Stimulated activated CD4-positive, alpha-beta T cell treated with anti-CD3 and anti-CD28 coated beads, TNF-alpha, amount 100 ng/mL, for 24 hours (primary cell): ENCODE measurements around the gene NDUFAF7.
"Not testable (repeated sequence)": the region's sequence is repeated elsewhere in the genome, so short reads cannot be mapped to it uniquely, and the experiment has no call there.

Source experiments
- DNase-seq, 3 experiments: peaks; one replicate each; pipeline ENCODE4 v3.0.0-alpha.2; 2020; ENCODE audit warnings: low read depth in 3 of 3

The NDUFAF7 gene

GRCh38 chr2:37215250-37215649, 16.2 kb upstream of the NDUFAF7 start:
- DNase-seq = no peak

DNA sequence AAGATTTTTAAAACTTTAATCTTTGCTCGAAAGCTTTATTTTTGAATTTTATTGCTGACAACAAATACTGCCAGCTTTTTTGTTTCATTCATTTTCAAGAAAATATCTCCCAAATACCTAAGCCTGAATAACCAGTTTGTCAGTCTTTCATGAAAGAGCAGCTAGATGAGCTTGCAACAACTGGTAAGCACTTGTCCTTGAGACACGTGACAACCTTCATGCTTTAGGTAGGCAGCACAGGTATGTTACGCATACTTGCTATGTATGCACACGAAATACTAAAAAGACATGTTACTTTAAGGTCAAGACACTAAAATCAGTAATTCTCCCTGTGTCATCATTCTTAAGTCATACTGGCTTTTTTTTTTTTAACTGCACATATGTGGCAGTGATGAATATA, 12.4 kb upstream of the NDUFAF7 start:
- no peak for DNase-seq

GRCh38 chr2:37223131-37223530, 8.3 kb upstream of the NDUFAF7 start:
- no peak for DNase-seq

DNA sequence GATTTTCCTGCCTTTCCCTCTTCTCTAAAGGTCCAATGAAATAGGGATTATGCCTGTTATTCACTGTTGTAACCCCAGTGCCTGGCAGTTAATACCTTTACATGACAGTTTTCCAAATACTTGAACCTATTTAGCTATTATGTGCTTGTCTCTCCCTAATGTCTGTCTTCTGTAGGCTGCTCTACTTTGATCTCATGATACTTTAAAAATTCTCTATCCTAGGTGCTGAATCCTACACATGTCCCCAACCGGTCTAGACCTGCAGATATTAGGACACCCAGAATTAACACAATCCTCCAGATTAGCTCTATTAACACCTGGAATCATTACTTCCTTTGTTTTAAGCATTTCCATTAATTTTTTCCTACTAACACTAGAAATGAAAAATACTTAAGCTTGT, 7.4 kb upstream of the NDUFAF7 start:
- no peak for DNase-seq

- DNase-seq = not testable (repeated sequence)
Measured at GRCh38 chr2:37225129-37225528, 6.3 kb upstream of the NDUFAF7 start.

- no peak for DNase-seq
Measured at GRCh38 chr2:37226863-37227262, 4.6 kb upstream of the NDUFAF7 start.

DNA sequence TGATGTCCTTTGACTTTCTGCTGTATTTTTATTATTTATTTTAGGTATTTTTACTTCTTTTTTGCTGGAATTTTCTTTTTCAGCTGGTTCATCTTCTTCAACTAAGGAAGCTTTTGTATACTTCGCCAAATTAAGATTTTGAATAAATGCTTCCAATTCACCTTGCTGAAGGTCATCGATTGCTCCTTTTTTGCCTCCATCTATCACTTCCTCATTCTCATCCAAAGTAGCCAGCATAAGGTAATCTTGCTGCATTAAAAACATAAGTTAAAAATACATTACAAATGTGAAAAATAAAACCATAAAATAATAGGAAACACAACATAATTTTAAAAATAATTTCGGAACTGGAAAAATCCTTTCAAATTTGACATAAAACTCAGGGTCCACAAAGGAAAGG, 2.7 kb upstream of the NDUFAF7 start:
- DNase-seq = no peak

DNA sequence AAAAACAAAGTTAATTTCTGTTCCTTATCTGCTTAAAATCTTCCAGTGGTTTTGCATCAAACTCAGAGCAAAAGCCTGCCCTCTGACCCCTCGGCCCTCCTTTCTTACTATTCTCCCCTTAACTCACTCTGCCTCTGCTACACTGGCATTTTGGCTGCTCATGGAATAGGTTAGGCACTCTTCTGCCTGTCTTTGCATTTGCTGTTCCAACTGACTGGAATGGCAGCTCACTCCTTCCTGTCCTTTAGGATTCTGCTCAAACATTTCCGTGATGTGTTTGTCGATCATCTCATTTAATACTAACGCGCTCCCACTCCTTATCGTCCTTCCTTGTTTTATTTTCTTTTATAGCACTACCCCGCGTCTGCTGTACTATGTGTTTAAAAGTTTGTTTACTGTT, 877 bp upstream of the NDUFAF7 start:
- DNase-seq = no peak

- DNase-seq = no peak
Measured at GRCh38 chr2:37232131-37232933, 874 bp downstream of the NDUFAF7 start.

GRCh38 chr2:37243435-37243834, 12.0 kb downstream of the NDUFAF7 start:
- no peak for DNase-seq

- no peak for DNase-seq
Measured at GRCh38 chr2:37244017-37244416, 12.6 kb downstream of the NDUFAF7 start.

- no peak for DNase-seq
Measured at GRCh38 chr2:37244755-37245154, 13.3 kb downstream of the NDUFAF7 start.

- no peak for DNase-seq
Measured at GRCh38 chr2:37246205-37246604, 14.7 kb downstream of the NDUFAF7 start.

DNA sequence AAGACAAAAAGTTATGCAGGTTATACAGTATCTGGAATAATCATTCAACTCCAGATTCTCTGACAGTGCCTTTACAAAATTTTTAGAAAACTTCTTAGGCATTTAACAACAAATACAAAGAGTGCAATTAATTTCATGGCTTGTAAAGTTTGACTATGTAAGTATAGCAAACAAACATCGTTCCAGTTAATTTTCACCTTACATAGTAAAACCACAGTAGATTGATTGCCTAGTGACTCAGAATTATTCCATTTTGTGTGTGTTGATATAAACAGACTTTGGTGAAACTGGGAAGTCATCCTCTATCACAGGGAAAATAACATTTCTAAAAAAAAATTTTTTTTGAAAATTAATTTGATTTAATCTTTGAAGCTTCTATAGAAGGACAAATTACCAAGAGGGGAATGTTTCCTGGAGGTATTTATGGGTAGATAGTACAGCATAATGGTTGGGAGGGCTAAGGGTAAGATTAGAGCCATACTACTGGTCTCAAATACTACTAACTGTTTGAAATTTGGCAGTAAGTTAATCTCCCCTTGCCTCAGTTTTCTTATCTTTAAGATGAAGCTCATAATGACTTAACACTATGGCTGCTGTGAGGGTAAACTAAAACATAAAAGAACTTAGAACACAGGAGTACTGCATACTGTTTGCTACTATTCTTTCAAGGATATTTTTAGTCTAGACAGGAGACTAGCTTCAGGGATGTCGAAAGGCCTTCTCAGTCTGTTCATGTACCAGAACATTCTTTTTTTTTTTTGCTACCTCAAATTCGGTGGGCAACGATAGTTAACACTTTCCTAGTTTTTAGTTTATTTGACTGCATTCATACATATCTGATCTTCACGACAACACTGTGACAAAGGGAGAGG, 19.6 kb downstream of the NDUFAF7 start:
- DNase-seq = no peak

GRCh38 chr2:37262522-37262921, 31.1 kb downstream of the NDUFAF7 start:
- DNase-seq = no peak

DNA sequence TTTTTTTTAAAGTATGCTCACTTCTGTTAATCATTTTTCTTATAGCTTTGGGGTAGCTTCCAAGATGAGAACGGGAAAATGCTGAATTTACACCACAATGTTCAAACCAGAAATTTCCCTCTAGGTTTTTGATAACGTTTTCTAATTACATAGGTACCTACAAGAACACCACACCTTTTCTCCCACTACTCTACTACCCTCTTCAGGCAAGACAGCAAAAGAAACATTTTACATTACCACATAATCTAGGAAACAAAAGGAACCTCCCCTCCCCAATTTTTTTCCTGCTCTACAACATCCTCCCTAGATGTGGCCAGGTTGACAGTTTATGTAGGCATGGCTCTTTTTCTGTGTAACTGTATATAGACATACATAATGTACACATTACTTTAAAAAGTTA, 32.4 kb downstream of the NDUFAF7 start:
- DNase-seq = no peak

- no peak for DNase-seq
Measured at GRCh38 chr2:37267685-37268084, 36.2 kb downstream of the NDUFAF7 start.

DNA sequence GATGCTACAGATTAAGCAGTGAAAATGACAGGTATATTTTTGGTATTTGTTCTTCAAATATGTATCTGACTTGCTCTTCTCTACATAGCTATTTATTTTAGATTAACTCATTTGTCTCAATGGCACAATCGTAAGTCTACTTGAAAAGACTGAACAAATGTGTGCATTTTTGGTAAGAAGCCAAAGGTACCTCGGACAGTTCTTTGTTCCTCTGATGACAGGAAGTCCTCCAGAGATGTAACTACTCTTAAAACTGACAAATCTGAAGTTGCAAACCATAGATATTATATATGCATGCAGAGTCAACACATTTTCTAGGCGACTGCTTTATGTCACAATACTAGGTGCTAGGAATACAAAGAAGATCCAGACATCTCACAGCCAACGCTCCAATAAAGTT, 36.7 kb downstream of the NDUFAF7 start:
- no peak for DNase-seq

GRCh38 chr2:37271376-37272067, 40.1 kb downstream of the NDUFAF7 start:
- DNase-seq = no peak

DNA sequence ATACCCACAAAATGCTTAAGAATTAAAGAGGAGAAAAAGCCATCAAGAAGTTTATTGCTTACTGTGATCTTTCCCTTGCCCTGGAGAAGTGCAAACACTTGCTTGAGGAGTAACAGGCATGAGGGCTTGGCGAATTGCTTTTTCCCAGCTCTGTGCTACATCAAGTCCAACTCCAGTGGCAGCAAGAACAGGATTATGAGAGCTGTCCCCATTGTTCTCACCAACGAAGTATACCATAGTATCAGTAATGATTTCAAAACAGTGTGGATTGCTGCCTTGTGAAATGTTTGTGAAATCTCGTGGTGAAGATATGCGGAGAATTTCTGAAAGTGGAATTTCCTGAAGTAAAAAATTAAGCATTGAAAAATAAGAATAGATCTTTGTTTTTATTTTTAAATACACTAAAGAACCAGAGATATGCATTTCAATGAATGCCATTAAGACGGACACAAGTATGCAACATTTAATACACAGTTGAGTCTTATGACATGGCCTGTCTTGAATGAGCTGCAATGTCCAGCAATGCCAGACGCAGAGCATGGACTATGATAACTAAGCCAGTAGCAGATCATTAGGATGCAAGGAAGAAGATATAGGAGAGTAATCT, 43.0 kb downstream of the NDUFAF7 start:
- no peak for DNase-seq

DNA sequence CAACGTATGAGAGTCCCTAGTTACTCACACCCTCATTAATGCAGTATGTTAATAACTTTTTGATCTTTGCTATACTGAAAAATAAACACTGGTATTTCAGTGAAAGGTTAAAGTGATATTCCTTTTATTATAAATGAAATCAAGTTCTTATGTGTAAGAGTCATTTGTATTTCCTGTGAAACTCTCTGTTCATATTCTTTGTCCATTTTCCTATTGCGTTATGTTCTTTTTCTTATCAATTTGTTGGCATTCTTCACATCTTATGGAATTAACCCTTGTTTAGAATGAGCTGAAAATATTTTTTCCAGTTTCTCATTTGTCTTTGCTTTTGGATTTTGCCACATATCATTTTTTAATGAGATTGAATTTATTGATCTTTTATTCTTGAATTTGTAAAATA, 44.8 kb downstream of the NDUFAF7 start:
- DNase-seq = no peak

DNA sequence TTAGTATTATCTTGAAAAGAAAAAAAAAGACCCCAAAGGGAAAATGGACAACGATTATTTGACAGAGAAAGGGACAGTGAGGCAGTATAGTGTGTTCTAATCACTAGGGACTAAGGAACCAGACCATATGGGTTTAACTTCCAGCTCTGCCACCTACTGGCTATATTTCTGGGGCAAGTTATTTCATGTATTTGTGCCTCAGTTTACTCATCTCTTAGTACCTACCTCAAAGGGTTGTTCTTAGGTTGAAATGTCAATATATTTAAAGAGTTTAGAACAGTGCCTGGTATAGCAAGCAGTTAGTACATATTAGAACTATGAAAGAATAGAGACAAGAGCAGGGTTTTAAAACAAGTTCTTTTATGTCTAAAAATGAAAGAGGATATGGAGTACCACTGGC, 50.5 kb downstream of the NDUFAF7 start:
- no peak for DNase-seq
